Ishikawa (cell line): ENCODE measurements around the gene GLIS1.

Experiments used
- EGR1 ChIP-seq: IDR thresholded peaks from 2 replicates; pipeline ENCODE4 v1.6.1; 2012
- MAX ChIP-seq: IDR thresholded peaks from 2 replicates; pipeline ENCODE4 v1.6.1; 2012
- TCF12 ChIP-seq: IDR thresholded peaks from 2 replicates; pipeline ENCODE4 v1.6.1; 2012; ENCODE audit warnings: low read depth

GRCh38 chr1:53554592-53555305 is 184.2 kb downstream of the GLIS1 start:
- TF ChIP-seq TCF12 (no peak), MAX (no peak), EGR1 (no peak)
